ENCODE results near the gene TM9SF4. TPM values are rescaled to one million over a fixed set of nuclear protein-coding genes. Genes with fewer than 3 reads are reported as not detected.

Gene TM9SF4
- total and polyA plus RNA-seq, 2 of the 8 experiments (the other 6 are each of a cell fraction or from before 2014, with no cell fraction given): 38.4 to 68.7 TPM

DNA sequence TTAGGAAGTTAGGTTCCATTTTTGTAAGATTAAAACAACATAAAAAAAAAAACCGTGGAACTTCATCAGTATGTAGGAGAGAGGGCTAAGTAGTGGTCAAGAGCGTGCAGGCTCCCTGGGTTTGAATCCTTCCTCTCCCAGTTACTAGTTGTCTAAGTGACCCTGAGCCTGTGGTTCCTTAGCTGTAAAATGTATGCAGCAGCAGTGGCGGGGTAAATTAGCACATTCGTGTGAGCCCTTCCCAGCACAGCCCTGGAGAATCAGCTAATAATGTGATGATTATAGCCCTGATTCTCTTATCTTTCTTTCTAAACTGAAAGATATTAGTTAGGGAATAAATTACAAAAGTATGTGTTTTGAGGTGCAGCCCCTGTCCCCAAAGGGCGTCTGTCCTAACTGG lies 32.6 kb downstream of the TM9SF4 start (continued):
- TF ChIP-seq CHD7 (IDR thresholded peaks at IDR 0.05; ENCODE audit: insufficient replicate concordance, low read length) (no peak), SIX5 (IDR thresholded peaks at IDR 0.05; ENCODE audit: low read depth, low read length) (no peak), SP4 (IDR thresholded peaks at IDR 0.05; ENCODE audit: low read length) (no peak), SP1 (IDR thresholded peaks at IDR 0.05; ENCODE audit: low read depth, low read length) (no peak), GABPA (IDR thresholded peaks at IDR 0.05; ENCODE audit: borderline replicate concordance, insufficient read depth, low read length) (no peak)

Data from H1 (cell line).